ENCODE measurements around the gene PWP2. TPM values are rescaled to one million over a fixed set of nuclear protein-coding genes. Genes with fewer than 3 reads are reported as not detected.
"Not testable (repeated sequence)": the region's sequence is repeated elsewhere in the genome, so short reads cannot be mapped to it uniquely, and the experiment has no call there.

Gene PWP2
- total RNA-seq, result 10 to 100 TPM in 2 of 4 donors, 1 to 10 TPM in 2; 6.0 to 20.9 (median 8.8) TPM

GRCh38 chr21:44107026-44107501 lies at the start of gene PWP2:
Gene PWP2 (plus strand): TSS chr21:44107399. CDS start chr21:44107417, 18 bp downstream.
- WGBS, result no CpG with 5 or more reads among the region's 66 CpGs

GRCh38 chr21:44057960-44058651 lies 49.1 kb upstream of the PWP2 start:
- Histone ChIP-seq H3K27me3 (no peaks in the 10 kb centered on the region), H3K4me3 (no peak overlapping the region), H3K4me1 (no peaks in the 10 kb centered on the region), H3K36me3 (peaks cover 56% of the 10 kb centered on the region), H3K27ac (no peak overlapping the region), H3K9me3 (no peaks in the 10 kb centered on the region)
- no peak for TF ChIP-seq POLR2A (IDR thresholded peaks at IDR 0.05)
- TF ChIP-seq POLR2AphosphoS5 (IDR thresholded peaks at IDR 0.05), result no peak
- no peak for TF ChIP-seq CTCF (IDR thresholded peaks at IDR 0.05)
- no peak for TF ChIP-seq EP300 (IDR thresholded peaks at IDR 0.05)
- WGBS, result 91% methylated on average over 15 of the region's 15 CpGs
- DNase-seq (ENCODE audit: low spot score in 2 of 2), result peak; percentile 20 to 40

More at GRCh38 chr21:44107026-44107501, at the start of gene PWP2:
- not testable (repeated sequence) for H3K27me3 ChIP-seq, H3K27ac ChIP-seq, H3K9me3 ChIP-seq, H3K36me3 ChIP-seq, H3K4me1 ChIP-seq
- peak within 1 kb of the TSS; percentile 42 for H3K4me3 ChIP-seq
- DNase-seq (ENCODE audit: low spot score in 2 of 2), result peak in 1 of 2 donors; percentile 59

GRCh38 chr21:44058652-44058964 lies 48.6 kb upstream of the PWP2 start:
- no peaks in the 10 kb centered on the region for H3K9me3 ChIP-seq
- peaks cover 60% of the 10 kb centered on the region for H3K36me3 ChIP-seq
- TF ChIP-seq EP300 (IDR thresholded peaks at IDR 0.05), result no peak
- TF ChIP-seq CTCF (IDR thresholded peaks at IDR 0.05), result no peak
- TF ChIP-seq POLR2AphosphoS5 (IDR thresholded peaks at IDR 0.05), result no peak
- TF ChIP-seq POLR2A (IDR thresholded peaks at IDR 0.05), result no peak
- 88% methylated on average over 12 of the region's 12 CpGs for WGBS
- no peaks in the 10 kb centered on the region for H3K27me3 ChIP-seq
- DNase-seq (ENCODE audit: low spot score in 2 of 2), result peak; percentile 46 to 49
- H3K4me3 ChIP-seq, result no peak overlapping the region
- H3K4me1 ChIP-seq, result no peaks in the 10 kb centered on the region
- H3K27ac ChIP-seq, result no peak overlapping the region

- no peak for TF ChIP-seq EP300 (IDR thresholded peaks at IDR 0.05)
- no peak for TF ChIP-seq POLR2AphosphoS5 (IDR thresholded peaks at IDR 0.05)
- no peak for TF ChIP-seq CTCF (IDR thresholded peaks at IDR 0.05)
- no peak for TF ChIP-seq POLR2A (IDR thresholded peaks at IDR 0.05)
- no peak overlapping the region for H3K4me3 ChIP-seq
- no peaks in the 10 kb centered on the region for H3K9me3 ChIP-seq
- no peaks in the 10 kb centered on the region for H3K4me1 ChIP-seq
- peak; percentile 33 to 54 for DNase-seq (ENCODE audit: low spot score in 2 of 2)
- 89% methylated on average over 17 of the region's 17 CpGs for WGBS
- H3K27ac ChIP-seq, result no peak overlapping the region
- no peaks in the 10 kb centered on the region for H3K27me3 ChIP-seq
- H3K36me3 ChIP-seq, result peaks cover 64% of the 10 kb centered on the region
These were observed 48.2 kb upstream of the PWP2 start for GRCh38 chr21:44058981-44059380.

GRCh38 chr21:44059710-44060109 lies 47.5 kb upstream of the PWP2 start:
- H3K27ac ChIP-seq, result no peak overlapping the region

GRCh38 chr21:44062380-44062779 lies 44.8 kb upstream of the PWP2 start:
- WGBS, result 79% methylated on average over 7 of the region's 7 CpGs
- no peaks in the 10 kb centered on the region for H3K27me3 ChIP-seq
- DNase-seq (ENCODE audit: low spot score in 2 of 2), result peak; percentile 25 to 63
- no peak for TF ChIP-seq POLR2A (IDR thresholded peaks at IDR 0.05)
- TF ChIP-seq EP300 (IDR thresholded peaks at IDR 0.05), result no peak
- no peak for TF ChIP-seq CTCF (IDR thresholded peaks at IDR 0.05)
- no peak overlapping the region for H3K27ac ChIP-seq
- no peak overlapping the region for H3K4me3 ChIP-seq
- no peaks in the 10 kb centered on the region for H3K9me3 ChIP-seq
- H3K4me1 ChIP-seq, result no peaks in the 10 kb centered on the region
- peaks cover 76% of the 10 kb centered on the region for H3K36me3 ChIP-seq

More at GRCh38 chr21:44059710-44060109, 47.5 kb upstream of the PWP2 start:
- Histone ChIP-seq H3K9me3 (no peaks in the 10 kb centered on the region), H3K27me3 (no peaks in the 10 kb centered on the region), H3K36me3 (peaks cover 70% of the 10 kb centered on the region), H3K4me3 (no peak overlapping the region), H3K4me1 (no peaks in the 10 kb centered on the region)
- 92% methylated on average over 4 of the region's 4 CpGs for WGBS
- DNase-seq (ENCODE audit: low spot score in 2 of 2), result peak; percentile 13 to 18
- TF ChIP-seq POLR2AphosphoS5 (IDR thresholded peaks at IDR 0.05), result no peak
- no peak for TF ChIP-seq EP300 (IDR thresholded peaks at IDR 0.05)
- TF ChIP-seq POLR2A (IDR thresholded peaks at IDR 0.05), result no peak
